RWPE1 (cell line): Measurements from ENCODE around the gene S100PBP.
A peak's percentile ranks its signal among the peaks of the same experiment; 100 is the strongest.

Experiments
- CTCF ChIA-PET: fragments of 350-600 bp; sonication (Branson Sonifier 250); formaldehyde crosslinking; extraction: SDS; loops from one replicate; lab custom pipeline; 2021; lab: Yijun Ruan, JAX
- POLR2A ChIA-PET: fragments of 400-600 bp; formaldehyde crosslinking; extraction: SDS; loops from one replicate; lab custom pipeline; 2020; ENCODE audit warnings: antibody characterized with exemption; ENCODE audit not compliant: low non-redundant PET; lab: Yijun Ruan, JAX
- DNase-seq: peaks from one replicate; pipeline ENCODE4 v3.0.0; 2012; ENCODE audit warnings: low spot score
- H3K27ac ChIP-seq: fragments of 450-650 bp; 2 replicates; pipeline ENCODE4 v1.5.1; 2017
- TF ChIP-seq, protein P1 (sequence below): fragments of 450-650 bp; conservative IDR thresholded peaks from 2 replicates; pipeline ENCODE4 v1.5.1; 2017; ENCODE audit warnings: low read depth, mild to moderate bottlenecking

The S100PBP gene

DNA sequence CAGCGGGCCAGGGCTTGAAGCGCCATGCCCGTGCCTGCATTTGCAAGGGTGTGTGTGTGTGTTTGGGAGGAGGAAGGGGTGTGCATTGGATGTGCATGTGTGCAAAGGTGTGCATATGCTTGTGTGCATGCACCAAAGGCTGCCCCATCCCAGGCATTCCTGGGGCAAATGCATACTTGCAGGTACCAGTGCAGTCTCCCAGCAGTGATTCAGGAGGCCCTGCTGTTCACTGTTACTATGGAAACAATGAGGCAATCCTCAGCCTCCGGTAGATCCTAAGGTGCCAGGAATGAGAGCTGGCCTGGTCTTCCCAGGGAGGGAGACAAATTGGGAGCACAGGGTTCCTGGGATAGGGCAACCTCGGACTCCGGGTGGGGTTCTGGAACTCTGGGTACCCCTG is 60.7 kb downstream of the S100PBP start:
- TF ChIP-seq, protein P1, sequence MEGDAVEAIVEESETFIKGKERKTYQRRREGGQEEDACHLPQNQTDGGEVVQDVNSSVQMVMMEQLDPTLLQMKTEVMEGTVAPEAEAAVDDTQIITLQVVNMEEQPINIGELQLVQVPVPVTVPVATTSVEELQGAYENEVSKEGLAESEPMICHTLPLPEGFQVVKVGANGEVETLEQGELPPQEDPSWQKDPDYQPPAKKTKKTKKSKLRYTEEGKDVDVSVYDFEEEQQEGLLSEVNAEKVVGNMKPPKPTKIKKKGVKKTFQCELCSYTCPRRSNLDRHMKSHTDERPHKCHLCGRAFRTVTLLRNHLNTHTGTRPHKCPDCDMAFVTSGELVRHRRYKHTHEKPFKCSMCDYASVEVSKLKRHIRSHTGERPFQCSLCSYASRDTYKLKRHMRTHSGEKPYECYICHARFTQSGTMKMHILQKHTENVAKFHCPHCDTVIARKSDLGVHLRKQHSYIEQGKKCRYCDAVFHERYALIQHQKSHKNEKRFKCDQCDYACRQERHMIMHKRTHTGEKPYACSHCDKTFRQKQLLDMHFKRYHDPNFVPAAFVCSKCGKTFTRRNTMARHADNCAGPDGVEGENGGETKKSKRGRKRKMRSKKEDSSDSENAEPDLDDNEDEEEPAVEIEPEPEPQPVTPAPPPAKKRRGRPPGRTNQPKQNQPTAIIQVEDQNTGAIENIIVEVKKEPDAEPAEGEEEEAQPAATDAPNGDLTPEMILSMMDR: no peak
- peak; percentile 86 for DNase-seq
- no peak overlapping the region for H3K27ac ChIP-seq
- ChIA-PET POLR2A (interaction anchor here (0.5 kb wide), 1 partner anchor 513 kb away, joined by 3 read pairs; no protein-coding TSS in a partner anchor), CTCF (no interaction called here)

DNA sequence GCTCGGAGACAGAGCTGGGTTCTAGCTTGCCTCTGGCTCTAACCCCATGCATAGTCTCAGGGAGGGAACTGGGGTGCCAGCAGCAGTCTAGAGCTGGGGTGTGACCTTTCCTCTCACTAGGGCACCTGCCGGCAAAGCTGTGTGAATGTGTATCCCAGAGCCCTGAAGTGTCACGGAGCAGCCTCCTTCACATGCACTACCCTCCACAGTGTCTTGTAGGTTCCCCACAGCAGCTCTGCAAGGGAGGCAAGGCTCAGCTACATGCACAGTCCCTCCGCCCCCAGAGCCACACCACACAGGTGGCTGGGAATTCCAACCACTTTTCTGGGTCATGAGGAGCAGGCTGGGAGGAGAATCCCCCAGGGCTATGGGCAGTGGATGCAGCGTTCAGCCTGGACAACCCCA is 61.2 kb downstream of the S100PBP start:
- TF ChIP-seq, protein P1: no peak
- ChIA-PET POLR2A (no interaction called here), CTCF (interaction anchor here (0.6 kb wide), 1 partner anchor 137 kb away, joined by 4 read pairs; no protein-coding TSS in a partner anchor)
- no peak overlapping the region for H3K27ac ChIP-seq
- DNase-seq: no peak

- H3K27ac ChIP-seq: no peak overlapping the region
- ChIA-PET CTCF (interaction anchor here (0.6 to 1.1 kb wide), 3 partner anchors 9 to 53 kb away, joined by 3 read pairs; no protein-coding TSS in a partner anchor), POLR2A (no interaction called here)
- TF ChIP-seq, protein P1: no peak
- DNase-seq: no peak
These were observed 63.8 kb downstream of the S100PBP start for GRCh38 chr1:32881291-32881690.

GRCh38 chr1:32881871-32882850 is 64.7 kb downstream of the S100PBP start:
- DNase-seq: no peak
- no peak overlapping the region for H3K27ac ChIP-seq
- ChIA-PET CTCF (interaction anchor here (1.1 kb wide), 1 partner anchor 10 kb away, joined by 3 read pairs; no protein-coding TSS in a partner anchor), POLR2A (no interaction called here)
- TF ChIP-seq, protein P1: no peak

- CTCF ChIA-PET: interaction anchor here (0.6 to 1.1 kb wide), 2 partner anchors 9 to 131 kb away, joined by 3 to 4 read pairs; no protein-coding TSS in a partner anchor
These were observed 66.0 kb downstream of the S100PBP start for GRCh38 chr1:32883338-32884031.

More at GRCh38 chr1:32883338-32884031, 66.0 kb downstream of the S100PBP start:
- H3K27ac ChIP-seq: no peak overlapping the region
- TF ChIP-seq, protein P1: no peak
- POLR2A ChIA-PET: no interaction called here
- DNase-seq: no peak
